ENCODE results near the gene IFT122.

Gene IFT122

GRCh38 chr3:129417326-129417725 lies 22.7 kb upstream of the IFT122 start:
- no peak for DNase-seq

DNA sequence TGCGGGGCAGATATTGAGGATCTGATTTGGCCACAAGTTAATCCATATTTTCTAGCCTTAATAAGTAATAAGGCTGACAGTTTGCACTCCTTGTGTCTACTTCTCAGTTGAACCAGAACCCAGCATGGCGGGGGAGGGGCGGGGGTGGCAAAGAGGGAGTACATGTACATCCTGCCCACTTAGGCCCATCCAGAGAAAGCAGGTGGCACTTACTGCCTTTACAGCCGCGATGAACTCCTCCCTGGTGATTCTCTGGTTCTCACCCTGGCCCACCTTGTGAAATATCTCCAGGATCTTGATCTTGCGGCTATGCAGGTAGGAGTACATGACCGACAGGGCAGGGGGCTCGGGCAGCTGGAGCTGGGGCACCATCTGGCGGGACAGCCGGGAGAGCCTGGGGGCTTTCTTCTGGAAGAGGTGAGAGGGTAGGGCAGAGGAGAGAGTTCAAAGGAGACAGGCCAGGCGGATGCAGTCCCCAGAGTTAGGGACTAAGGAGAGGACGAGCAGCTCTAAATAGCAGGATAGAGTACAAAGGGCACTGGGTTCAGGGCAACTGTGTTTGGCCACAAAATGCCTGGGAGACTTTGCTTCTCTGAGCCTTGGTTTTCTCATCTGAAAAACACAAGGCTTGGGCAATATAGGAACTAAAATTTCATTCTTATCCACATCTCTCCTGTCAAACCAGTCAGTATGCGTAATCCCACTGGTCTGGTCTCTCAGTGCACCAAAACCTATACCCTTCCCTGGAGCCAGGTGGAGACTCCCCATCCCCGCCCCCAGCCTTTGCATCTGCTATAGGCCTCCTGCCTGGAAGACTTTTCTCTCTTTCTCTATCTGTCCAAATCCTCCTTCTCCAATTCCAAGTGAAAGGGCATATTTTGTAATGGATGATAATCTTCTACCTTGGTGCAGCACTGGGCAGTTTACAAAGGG lies 21.7 kb upstream of the IFT122 start:
- no peak for DNase-seq

DNA sequence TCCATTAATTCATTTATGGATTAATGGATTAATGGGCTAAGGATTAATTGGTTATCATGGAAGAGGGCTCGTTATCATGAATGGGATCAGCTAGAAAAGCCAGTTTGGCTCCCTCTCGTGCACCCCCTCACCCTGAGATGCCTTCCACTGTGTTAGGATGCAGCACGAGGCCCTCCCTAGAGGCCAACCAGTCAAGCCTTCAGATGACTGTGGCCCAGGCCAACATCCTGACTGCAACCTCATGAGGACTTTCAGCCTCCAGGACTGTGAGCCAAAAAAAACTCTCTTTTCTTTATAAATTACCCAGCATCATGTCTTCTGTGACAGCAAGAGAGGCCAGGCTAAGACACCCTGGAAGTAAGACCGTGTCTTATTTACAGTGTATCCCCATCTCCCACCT lies 20.5 kb upstream of the IFT122 start:
- no peak for DNase-seq

DNA sequence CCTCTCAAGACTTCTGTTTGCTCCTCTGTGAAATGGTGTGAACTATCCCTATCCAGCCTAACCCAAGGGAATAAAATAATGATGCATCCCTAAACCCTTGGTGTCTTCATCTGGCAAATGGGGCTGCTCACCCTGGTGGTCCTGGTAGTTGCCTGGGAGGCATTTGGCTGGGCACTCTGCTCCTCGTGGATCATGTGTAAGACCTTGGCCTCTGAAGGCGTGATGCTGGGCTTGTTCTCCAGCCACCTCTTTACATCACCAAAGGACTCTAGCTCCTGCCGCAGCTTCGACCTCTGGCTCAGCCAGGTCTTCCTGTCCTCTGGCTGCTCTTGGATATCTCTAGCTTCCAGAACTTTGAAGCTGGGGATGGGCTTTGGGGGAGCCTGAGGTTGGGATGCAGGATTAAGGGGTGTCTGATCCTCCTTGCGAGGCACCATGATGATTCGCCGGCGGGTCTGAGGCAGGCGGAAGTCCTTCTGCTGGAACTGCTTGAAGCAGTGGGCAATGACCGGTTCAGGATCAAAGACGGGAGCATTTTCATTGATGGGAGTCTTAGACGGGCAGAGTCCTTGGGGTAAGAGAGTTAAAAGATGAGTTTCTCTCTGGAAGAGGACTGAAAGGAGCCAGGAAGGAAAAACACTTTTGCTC lies 18.7 kb upstream of the IFT122 start:
- no peak for DNase-seq

DNA sequence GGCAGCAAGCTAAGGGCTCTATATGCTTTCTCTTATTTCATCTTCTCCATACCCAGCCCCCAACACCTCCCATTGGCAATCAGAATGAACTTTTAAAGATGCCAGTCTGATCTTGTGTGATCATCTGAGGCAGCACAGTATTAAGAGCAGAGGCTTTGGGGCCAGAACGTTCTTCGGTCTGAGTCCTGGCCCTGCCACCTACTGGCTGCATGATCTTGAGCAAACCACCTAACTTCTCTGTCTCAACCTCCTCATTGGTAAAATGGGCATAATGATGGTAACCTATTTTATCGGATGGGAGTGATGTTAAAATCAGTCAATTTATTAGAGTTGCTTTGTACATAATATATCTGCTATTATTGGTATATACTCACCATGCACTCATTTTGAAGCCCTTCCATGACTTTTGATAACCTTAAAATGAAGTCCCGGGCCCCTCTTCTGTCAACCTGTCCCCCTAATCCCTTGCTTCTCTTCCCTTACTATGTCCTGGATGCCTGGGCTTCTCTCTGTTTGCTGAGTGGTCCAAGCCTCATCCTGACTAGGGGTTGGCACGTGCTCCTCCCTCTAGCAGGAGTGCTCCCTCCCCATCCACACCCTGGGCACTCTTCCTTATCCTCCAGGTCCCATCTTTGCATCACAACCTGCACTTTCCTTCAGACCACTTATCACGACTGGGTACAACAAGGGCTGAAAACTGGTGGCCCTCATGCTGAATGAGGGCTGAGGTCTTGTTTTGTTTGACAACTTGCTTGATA lies 17.9 kb upstream of the IFT122 start:
- no peak for DNase-seq

GRCh38 chr3:129422897-129423296 lies 17.1 kb upstream of the IFT122 start:
- no peak for DNase-seq

GRCh38 chr3:129424185-129424841 lies 15.7 kb upstream of the IFT122 start:
- peak; percentile 10 for DNase-seq

DNA sequence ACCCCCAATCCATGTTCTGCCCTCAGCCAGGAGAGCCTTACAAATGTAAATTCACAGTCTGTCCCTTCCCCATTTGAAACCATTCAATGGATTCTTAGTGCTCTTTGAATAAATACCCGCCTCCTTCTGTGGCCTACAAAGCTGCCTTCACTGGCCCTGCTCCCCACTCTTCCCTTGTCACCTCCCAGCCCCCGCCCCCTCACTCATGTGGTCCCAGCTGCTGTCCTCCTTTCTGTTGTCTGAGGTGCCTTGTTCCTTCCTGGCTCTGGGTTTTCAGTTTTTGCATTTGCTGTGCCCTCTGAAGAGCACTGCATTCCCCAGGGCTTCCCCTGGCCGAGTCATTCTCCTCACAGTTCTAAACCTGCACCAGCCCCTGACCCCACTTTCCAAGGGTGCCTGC lies 14.8 kb upstream of the IFT122 start:
- no peak for DNase-seq

- DNase-seq, result no peak
These were observed 14.4 kb upstream of the IFT122 start for GRCh38 chr3:129425619-129426018.

GRCh38 chr3:129428007-129428375 lies 12.0 kb upstream of the IFT122 start:
- DNase-seq, result no peak

DNA sequence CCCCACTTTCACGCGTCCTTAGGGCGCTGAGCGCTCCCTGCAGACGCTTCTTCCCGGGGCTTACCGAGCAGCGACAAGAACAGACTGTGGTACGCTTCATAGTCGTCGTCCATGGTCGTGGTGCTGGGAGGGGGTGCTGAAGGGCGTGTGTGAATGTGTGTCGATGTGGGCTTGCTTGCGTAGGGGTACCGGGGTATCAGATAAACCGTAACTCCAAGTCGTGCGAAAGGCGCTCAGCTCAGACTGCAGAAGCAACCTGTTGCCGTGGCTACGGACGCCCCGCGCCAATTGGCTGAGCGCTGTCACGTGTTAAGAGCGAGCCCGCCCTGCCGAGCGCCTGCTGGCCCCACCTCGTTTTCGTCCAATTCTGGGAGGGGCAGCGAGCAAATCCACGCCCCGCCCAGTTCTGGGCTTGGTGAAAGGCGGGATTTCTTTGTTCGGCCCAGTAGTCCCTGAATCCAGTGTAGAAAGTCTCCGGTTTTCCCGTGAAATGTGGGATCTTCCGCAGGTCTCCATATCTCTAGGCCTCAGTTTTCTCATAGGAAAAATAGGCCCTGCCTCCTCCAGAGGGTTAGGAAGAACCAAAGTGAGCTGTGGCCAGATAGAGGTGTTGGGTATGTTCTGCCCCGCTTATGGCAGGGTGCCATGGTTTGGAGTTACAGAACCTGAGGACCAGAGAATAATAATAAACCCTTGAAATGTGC lies 11.5 kb upstream of the IFT122 start, which contains the start of gene EFCAB12:
Gene EFCAB12 (minus strand): TSS at position 261 of the 704 bp plus-strand sequence. CDS start 148 bp downstream, at position 113.
- peak; percentile 79 for DNase-seq

GRCh38 chr3:129429080-129429451 lies 11.0 kb upstream of the IFT122 start:
- DNase-seq, result no peak

DNA sequence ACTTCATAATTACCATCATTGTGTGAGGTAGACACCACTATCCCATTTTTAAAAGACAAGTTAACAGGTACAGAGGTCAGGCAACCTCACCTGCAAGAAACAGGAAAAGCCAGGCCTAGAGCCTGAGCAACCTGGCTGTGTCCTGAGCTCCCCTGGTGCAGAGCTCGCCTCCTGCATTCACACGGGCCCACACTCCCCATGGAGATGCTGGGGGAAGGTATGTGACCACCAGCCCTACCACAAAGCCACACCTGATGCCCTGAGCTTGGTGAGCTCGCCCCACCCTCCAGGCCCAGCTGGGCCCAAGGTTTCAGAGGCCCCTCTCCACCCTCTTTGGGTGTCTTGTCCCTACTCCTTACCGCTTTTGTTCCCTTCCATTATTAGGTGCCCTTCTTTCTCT lies 10.4 kb upstream of the IFT122 start:
- no peak for DNase-seq

DNA sequence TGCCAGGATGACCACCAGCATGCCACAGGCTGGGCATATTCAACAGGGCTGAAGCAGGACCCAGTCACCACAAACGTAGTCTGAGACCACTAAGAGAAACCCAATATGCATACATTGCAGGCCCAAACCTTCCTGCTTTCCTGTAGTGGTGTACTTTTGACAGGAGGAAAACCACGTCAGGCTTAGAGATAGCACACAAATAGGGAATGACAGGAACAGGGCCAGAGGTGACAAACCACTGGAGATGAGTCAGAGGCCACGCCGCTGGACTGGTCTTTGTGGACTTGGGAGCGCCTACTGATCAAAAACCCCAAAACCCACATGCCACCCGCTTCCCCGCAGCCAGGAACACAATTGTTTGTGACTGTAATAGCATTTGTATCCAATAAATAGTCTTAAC lies 8.0 kb upstream of the IFT122 start:
- no peak for DNase-seq

- no peak for DNase-seq
These were observed 7.4 kb upstream of the IFT122 start for GRCh38 chr3:129432671-129433070.

- no peak for DNase-seq
These were observed 6.5 kb upstream of the IFT122 start for GRCh38 chr3:129433565-129433964.

GRCh38 chr3:129434140-129434539 lies 5.9 kb upstream of the IFT122 start:
- DNase-seq, result no peak

GRCh38 chr3:129435367-129435766 lies 4.7 kb upstream of the IFT122 start:
- no peak for DNase-seq

GRCh38 chr3:129439226-129439816 lies 703 bp upstream of the IFT122 start:
- DNase-seq, result no peak

GRCh38 chr3:129440618-129441190 lies 680 bp downstream of the IFT122 start:
- DNase-seq, result no peak

GRCh38 chr3:129441215-129441614 lies 1.2 kb downstream of the IFT122 start:
- no peak for DNase-seq

GRCh38 chr3:129441782-129442181 lies 1.8 kb downstream of the IFT122 start:
- no peak for DNase-seq
